Measurements from ENCODE around the gene ABCB1. TPM values are rescaled to one million over a fixed set of nuclear protein-coding genes. Genes with fewer than 3 reads are reported as not detected.

Gene ABCB1
- polyA plus RNA-seq, 1 donor from 2014 or later: 1.6 TPM

DNA sequence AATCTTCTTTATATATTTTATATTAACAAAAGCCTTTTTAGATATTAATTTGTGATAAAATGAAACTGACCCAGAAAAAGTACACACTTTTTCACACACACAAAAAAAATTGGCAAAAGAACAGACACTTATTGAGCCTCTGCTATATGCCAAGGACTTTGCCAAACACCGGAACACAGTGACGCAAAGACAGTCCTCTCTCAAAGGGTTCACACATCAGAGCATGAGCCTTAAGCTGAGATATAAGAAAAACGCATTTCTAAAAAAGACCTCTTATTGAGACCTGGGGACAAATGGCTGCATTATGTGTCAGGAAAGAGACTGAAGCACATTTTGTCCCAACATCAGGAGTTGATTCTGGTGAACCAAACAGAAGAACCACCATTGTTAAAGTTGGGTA lies 101.2 kb downstream of the ABCB1 start:
- Histone ChIP-seq H3K4me3 (ENCODE audit: low read length) (no peak overlapping the region), H3K9me3 (ENCODE audit: low read length) (no peaks in the 10 kb centered on the region), H3K9ac (ENCODE audit: low read length) (no peak overlapping the region), H3K36me3 (ENCODE audit: insufficient read depth, low read length) (no peaks in the 10 kb centered on the region), H2AFZ (ENCODE audit: low read depth, low read length) (no peak overlapping the region), H3K79me2 (replicated peaks; ENCODE audit: insufficient read depth, low read length) (no peaks in the 10 kb centered on the region), H3K9me2 (ENCODE audit: insufficient read depth, low read length) (no peaks in the 10 kb centered on the region), H3K27me3 (ENCODE audit: insufficient read depth, low read depth, low read length) (no peaks in the 10 kb centered on the region), H3K27ac (ENCODE audit: low read length) (no peak overlapping the region), H3K4me2 (ENCODE audit: low read length) (no peak overlapping the region), H4K20me1 (ENCODE audit: insufficient read depth) (no peaks in the 10 kb centered on the region), H3F3A (ENCODE audit: insufficient read depth, low read length, poor library complexity, severe bottlenecking) (no peaks in the 10 kb centered on the region)
- TF ChIP-seq TAF1 (IDR thresholded peaks at IDR 0.05; ENCODE audit: low read depth) (no peak), MXI1 (conservative IDR thresholded peaks at IDR 0.05; ENCODE audit: poor library complexity, severe bottlenecking) (no peak), RAD21 (conservative IDR thresholded peaks at IDR 0.05) (no peak), EZH2 (IDR thresholded peaks at IDR 0.05; ENCODE audit: borderline replicate concordance, insufficient read depth, low read length, poor library complexity, severe bottlenecking) (no peak), EP300 (conservative IDR thresholded peaks at IDR 0.05; ENCODE audit: poor library complexity, severe bottlenecking) (no peak), SMC3 (conservative IDR thresholded peaks at IDR 0.05; ENCODE audit: poor library complexity) (no peak)
- TF ChIP-seq, protein P1, sequence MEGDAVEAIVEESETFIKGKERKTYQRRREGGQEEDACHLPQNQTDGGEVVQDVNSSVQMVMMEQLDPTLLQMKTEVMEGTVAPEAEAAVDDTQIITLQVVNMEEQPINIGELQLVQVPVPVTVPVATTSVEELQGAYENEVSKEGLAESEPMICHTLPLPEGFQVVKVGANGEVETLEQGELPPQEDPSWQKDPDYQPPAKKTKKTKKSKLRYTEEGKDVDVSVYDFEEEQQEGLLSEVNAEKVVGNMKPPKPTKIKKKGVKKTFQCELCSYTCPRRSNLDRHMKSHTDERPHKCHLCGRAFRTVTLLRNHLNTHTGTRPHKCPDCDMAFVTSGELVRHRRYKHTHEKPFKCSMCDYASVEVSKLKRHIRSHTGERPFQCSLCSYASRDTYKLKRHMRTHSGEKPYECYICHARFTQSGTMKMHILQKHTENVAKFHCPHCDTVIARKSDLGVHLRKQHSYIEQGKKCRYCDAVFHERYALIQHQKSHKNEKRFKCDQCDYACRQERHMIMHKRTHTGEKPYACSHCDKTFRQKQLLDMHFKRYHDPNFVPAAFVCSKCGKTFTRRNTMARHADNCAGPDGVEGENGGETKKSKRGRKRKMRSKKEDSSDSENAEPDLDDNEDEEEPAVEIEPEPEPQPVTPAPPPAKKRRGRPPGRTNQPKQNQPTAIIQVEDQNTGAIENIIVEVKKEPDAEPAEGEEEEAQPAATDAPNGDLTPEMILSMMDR (IDR thresholded peaks at IDR 0.05; ENCODE audit: poor library complexity, severe bottlenecking): no peak

DNA sequence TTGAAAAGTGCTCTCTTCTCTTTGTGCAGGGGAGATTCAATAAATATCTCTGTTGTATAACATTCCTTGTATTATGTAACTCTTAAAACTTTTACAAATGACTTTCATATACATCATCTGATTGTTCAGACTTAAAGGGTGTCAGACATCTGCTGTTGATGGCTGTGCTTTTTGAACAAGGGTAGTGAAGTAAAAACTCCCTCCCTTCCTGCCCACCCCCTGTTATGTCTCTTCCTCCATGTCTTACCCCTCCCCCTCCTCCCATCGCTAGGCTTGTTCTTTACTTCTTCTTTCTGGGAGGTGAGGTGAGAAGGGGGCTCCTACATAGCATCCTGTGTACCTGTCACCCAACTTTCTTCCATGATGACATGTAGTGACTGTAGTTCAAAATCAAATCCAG lies 101.8 kb downstream of the ABCB1 start:
- Histone ChIP-seq H3K4me3 (ENCODE audit: low read length) (no peak overlapping the region), H3K4me2 (ENCODE audit: low read length) (no peak overlapping the region), H2AFZ (ENCODE audit: low read depth, low read length) (no peak overlapping the region), H3K79me2 (replicated peaks; ENCODE audit: insufficient read depth, low read length) (no peaks in the 10 kb centered on the region), H3K9me2 (ENCODE audit: insufficient read depth, low read length) (no peaks in the 10 kb centered on the region), H3K27me3 (ENCODE audit: insufficient read depth, low read depth, low read length) (no peaks in the 10 kb centered on the region), H3F3A (ENCODE audit: insufficient read depth, low read length, poor library complexity, severe bottlenecking) (no peaks in the 10 kb centered on the region), H3K9me3 (ENCODE audit: low read length) (no peaks in the 10 kb centered on the region), H3K36me3 (ENCODE audit: insufficient read depth, low read length) (no peaks in the 10 kb centered on the region), H3K27ac (ENCODE audit: low read length) (no peak overlapping the region), H4K20me1 (ENCODE audit: insufficient read depth) (no peaks in the 10 kb centered on the region), H3K9ac (ENCODE audit: low read length) (no peak overlapping the region)
- TF ChIP-seq RAD21 (conservative IDR thresholded peaks at IDR 0.05): no peak
- TF ChIP-seq, protein P1 (IDR thresholded peaks at IDR 0.05; ENCODE audit: poor library complexity, severe bottlenecking): no peak
- no peak for TF ChIP-seq EP300 (conservative IDR thresholded peaks at IDR 0.05; ENCODE audit: poor library complexity, severe bottlenecking)
- TF ChIP-seq MXI1 (conservative IDR thresholded peaks at IDR 0.05; ENCODE audit: poor library complexity, severe bottlenecking): no peak
- TF ChIP-seq, protein P2, sequence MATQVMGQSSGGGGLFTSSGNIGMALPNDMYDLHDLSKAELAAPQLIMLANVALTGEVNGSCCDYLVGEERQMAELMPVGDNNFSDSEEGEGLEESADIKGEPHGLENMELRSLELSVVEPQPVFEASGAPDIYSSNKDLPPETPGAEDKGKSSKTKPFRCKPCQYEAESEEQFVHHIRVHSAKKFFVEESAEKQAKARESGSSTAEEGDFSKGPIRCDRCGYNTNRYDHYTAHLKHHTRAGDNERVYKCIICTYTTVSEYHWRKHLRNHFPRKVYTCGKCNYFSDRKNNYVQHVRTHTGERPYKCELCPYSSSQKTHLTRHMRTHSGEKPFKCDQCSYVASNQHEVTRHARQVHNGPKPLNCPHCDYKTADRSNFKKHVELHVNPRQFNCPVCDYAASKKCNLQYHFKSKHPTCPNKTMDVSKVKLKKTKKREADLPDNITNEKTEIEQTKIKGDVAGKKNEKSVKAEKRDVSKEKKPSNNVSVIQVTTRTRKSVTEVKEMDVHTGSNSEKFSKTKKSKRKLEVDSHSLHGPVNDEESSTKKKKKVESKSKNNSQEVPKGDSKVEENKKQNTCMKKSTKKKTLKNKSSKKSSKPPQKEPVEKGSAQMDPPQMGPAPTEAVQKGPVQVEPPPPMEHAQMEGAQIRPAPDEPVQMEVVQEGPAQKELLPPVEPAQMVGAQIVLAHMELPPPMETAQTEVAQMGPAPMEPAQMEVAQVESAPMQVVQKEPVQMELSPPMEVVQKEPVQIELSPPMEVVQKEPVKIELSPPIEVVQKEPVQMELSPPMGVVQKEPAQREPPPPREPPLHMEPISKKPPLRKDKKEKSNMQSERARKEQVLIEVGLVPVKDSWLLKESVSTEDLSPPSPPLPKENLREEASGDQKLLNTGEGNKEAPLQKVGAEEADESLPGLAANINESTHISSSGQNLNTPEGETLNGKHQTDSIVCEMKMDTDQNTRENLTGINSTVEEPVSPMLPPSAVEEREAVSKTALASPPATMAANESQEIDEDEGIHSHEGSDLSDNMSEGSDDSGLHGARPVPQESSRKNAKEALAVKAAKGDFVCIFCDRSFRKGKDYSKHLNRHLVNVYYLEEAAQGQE (IDR thresholded peaks at IDR 0.05; ENCODE audit: borderline replicate concordance): no peak
- TF ChIP-seq SMC3 (conservative IDR thresholded peaks at IDR 0.05; ENCODE audit: poor library complexity): no peak
- TF ChIP-seq TAF1 (IDR thresholded peaks at IDR 0.05; ENCODE audit: low read depth): no peak
- no peak for TF ChIP-seq POLR2AphosphoS5 (IDR thresholded peaks at IDR 0.05)
- no peak for TF ChIP-seq EZH2 (IDR thresholded peaks at IDR 0.05; ENCODE audit: borderline replicate concordance, insufficient read depth, low read length, poor library complexity, severe bottlenecking)

All from neural cell (in vitro differentiated cells).